HG03064 (cell line): ENCODE measurements around the gene SPACDR.

Source experiments
- ATAC-seq: cut with Tn5 transposase; IDR thresholded peaks from one replicate; pipeline ENCODE4 v1.9.1; 2021; ENCODE audit warnings: low read depth; ENCODE audit not compliant: unreplicated experiment

The SPACDR gene

DNA sequence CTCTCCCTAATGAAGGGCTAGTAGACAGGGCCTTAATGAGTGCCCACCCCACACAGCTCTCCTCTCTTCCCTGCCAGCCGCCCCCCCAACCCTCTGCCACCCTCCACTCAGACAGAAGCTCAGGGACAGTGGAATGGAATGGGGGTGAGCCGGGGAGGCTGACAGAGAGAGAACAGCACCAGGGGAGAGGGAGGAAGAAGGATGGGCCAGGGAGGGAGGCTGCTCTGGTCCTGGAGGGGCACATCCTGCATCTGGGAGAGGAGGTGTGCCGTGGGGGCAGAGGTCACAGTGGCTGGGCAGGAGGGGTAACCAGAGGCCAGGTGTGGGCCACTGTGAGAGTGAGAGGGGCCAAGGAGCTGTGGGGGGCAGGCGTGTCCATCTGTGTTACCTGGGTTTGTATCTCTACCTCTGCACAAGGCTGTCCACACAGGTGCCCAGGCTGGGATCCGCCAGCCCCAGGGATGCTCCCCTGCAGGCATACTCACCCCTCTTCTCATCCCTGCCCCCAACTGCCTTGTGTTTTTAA, 22.1 kb upstream of the SPACDR start:
- ATAC-seq, result no peak

DNA sequence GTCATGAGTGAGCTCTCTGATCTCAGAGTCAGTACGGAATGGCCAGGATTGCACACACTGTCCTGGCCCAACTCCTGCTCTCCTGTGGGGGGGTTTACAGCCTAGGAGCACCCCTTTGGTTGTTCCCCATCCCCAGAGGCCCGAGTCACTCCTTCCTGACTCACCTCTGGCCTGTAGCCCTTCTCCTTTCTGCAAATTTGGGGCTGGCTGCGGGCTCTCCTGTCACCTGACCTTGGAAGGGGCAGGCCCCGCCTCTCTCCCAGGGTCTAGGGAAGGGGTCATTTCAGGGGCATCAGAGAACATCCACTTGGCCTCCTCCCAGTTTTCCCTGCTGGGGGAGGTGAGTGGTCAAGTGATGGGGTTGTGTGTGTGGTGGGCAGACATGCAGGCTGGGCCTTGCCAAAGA, 21.4 kb upstream of the SPACDR start:
- ATAC-seq, result no peak

DNA sequence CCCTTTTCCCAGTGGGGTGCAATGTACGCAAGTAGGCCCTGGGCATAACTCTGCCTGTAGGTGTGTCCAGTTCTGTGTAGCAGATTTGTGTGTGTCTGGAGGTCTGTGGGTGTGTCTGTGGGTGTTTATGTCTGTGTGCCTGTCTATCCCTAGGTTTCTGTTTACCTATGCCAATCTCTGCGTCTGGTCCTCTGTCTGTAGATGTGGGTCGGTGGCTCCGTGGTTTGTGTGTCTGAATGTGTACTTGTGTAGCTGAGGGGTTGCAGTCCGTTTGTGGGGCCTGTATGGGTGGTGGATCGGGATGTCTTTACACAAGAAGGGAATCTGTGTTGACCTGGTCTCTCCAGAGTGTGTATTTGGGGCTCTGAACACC, 20.6 kb upstream of the SPACDR start:
- no peak for ATAC-seq

DNA sequence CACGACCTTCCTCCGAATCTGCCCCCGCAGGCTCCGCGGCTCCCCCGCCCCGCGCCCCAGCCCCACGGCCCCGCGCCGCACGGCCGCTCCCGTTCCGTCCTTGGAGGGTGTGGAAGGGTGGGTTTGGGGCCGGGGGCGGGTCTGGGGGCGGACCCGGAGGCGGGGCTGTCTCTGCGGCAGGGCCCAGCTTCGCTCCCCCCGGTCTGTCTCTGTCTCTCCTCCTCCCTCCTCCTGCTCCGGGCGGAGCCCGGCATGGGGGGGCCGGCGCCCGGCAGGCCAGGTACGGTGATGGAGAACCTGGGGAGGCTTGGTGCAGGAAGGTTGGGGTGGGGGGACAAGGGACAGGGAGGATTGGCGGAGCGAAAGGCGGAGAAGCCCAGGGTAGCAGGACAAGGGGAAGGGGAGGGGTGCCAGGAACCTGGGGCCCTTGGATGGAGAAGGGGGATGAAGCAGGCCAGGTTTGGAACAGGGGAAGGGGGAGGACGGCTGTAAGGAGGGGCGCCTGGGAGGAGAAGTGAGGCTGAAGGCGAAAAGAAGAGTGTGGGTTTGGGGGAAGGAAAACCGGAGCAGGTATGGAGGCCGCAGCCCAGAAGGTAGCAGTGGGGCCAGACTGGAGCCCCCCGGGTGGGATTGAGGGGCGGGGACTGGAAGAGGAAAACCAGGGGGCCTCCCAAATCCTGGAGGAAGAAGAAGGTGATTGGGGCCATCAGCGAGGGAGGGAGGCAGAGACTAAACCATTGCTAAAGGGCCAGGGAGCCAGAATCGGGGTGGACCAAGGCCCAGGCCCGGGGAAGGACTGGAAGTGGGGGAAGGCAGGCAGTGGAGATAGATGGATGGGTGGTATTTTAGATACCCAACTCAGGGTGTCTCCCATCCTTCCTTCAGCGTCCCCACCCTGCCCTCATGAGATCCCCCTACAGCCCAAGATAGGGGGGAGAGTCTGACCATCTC, 19.9 kb upstream of the SPACDR start, which contains the start of gene NYAP1:
NYAP1 (plus strand) TSS at position 206 of the 951 bp plus-strand sequence. CDS start 1,385 bp downstream, outside the sequence.
- ATAC-seq, result no peak

DNA sequence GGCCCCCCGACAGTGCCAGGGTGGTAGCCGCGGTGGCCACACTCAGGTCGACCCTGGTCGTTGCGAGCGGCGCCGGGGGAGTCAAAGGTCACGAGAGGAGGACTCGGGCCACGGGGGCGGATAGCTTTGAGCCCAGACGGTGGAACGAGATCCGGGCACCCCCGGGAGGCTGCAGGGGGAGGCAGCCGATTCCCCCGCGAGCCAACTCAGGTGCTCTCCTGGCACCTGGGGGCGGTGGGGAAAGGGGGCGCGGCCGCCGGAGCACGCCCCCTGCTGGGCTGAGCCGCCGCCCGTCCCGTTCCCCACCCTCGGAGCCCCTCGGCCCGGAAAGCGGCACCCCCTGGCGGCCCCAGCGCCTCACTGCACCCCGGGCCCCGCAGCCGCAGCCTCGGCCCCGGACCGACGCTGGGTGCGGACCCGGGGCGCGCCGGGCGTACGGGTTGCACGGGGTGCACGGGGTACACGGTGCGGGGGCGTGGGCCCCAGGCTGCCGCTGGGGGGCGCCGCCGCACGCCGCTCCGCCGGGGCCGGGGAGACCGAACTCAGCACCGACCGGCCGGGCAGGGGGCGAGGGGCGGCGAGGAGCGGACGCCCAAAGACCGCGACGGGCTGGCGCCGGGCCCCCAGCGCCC, 19.1 kb upstream of the SPACDR start:
- ATAC-seq, result no peak

DNA sequence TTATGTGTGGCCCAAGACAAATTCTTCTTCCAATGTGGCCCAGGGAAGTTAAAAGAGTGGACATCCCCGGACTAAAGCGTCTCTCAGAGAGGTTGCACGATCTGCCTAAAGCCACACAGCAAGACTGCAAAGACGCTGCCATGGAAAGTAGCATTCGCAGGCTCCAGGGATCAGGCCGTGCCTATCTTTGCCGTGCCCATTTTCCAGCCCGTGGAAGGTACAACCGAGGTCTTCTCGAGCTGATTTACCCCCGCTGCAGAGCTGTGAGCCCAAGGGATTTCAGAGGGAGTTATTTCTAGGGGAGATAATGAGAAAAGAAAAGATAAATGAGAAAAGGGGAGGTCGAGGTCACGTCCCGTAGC, 18.6 kb upstream of the SPACDR start:
- no peak for ATAC-seq

DNA sequence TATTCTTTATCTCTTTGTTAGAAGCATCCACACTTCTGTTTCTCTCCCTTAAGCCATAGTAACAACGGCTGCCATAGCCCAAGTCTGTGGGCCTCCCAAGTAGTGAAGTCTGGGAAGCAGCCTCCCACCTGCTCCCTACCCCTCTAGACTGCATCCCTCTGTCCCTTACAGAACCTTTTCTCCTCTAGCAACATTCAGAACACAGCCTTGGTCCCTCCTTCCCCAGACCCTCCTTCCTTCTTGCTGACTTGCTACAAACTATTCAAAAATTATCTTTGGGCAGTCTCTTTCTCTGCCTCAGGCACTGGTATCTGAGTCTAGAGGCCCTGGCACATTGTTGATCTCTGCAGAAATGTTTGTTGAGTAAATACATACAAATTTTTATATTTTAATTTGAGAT, 17.4 kb upstream of the SPACDR start:
- no peak for ATAC-seq

DNA sequence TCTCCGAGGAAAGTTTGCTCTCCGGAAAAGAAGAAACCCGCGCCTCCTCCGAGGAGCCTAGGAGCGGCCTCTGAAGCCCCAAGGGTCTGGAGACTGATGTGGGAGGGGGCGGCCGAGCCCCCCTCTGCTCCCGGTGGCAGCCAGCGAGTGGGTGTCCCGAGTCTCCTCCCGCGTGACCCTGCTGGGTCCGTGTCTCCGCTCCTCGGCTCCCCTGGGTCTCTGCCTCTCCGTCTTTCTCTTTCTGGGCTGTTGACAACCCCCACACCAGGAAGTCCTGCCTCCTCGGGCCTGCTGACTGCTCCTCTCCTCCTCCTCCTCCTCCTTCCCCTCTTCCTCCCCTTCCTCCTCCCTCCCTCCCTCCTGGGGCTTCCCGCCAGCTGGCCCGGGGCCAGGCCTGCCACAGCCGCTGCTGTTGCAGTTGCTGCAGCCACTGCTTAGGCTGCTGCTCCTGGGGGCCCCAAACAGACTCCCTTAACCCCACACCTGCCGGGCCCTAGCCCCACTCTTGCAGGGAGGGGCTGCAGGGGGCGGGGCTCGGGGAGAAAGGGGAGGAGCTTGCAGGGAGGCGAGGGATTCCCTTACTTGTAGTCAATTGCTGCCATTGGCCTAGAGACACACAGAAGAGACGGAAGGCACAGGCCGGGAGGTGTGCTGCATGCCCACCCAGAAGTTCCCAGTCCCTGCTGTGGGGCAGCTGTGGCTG, 15.0 kb upstream of the SPACDR start, which contains the start of gene TSC22D4:
TSC22D4 (minus strand) TSS at position 257 of the 703 bp plus-strand sequence. CDS start 1,176 bp downstream, outside the sequence.
- peak; percentile 51 for ATAC-seq

DNA sequence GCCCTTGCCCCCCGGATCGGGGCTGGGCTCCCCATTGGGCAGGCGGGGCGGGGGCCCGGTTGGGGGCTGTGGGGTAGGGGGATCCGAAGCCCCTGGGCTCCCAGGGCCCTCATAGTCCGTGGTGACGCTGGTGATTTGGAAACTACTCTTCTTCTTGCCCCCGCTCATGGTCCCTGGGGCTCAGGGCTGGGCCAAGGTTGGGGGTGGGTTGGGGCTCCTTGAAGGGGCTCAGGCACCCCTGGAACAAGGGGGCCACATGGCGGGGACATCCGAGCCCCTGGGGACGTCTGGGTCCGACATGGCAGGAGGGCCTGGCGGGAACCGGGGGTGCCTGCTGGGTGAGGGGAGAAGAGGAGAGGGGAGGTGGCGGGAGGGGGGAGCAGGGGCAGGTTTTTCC, 13.8 kb upstream of the SPACDR start:
- ATAC-seq, result no peak

DNA sequence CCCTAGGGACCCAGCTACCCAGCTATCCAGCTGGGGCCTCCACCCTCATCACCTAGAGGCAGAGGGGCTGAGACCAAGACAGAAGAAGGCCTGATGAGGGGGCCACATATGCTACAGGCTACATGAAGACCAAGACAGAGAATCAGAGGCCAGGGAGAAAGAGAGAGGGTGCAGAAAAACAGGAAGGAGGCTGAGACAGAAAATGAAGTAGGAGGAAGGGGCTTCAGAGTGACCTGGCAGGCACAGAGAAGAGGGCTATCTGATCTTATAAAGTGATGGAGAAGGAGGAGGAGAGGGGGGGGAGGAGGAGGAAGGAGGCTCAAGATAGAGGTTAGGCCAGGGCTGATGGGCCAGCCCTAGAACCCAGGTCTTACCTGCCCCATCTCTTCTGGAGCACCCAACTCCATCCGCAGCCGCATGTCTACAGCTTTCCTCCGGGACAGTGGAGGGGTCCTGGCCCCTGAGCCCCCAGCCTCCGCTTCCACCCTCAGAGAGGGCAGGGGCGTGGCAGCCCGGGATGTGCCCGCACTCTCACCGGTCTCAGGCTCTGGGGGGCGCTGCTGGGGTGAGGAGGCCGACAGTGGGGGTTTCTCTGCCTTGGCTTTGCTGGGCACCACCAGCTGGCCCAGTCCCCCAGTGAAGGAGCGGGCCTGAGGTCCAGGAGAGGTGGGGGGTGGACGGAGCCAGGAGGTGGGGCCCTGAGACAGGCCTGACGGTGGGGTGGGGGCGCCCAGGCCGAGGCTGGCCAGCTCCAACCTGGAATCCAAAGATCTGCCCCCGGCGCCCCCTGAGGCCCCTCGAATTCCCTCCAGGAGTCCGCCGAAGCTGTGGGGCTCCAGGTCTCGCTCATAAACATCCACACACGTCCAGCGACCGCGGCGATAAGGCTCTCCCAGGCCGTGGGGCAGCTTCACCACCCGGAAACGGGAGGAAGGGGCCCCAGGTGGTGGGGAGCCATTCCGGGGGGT, 13.1 kb upstream of the SPACDR start:
- no peak for ATAC-seq

DNA sequence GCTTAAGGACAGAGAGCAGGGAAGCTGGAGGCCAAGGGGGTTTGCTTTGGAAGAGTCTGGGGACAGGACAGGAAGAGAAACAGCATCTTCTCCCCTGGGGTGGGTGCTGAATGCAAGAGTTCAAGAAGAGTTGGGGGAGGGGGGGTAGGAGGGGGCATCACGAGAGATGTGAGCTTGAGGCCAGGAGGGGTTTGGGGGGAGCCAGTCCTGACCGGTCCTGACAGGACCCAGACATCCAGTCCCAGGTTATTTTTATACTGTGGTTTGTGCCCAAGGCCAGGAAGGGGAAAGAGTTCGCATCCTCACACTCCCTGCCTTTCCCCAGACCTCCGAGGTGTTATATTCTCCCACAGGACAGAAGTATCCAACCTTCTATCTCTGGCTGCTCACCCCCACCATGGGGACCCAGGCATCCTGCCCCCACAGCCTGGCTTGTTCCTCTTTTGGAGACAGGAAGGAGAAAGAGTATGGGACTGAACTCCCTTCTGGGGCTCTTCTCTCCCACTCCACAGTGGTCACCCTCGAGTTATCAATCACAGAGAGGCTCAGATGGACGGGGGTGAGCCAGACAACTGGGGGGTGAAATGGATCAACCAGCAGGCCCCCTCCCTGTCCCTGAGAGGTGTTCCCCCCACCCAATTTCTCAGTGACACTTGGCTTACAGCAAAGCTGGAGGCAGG, 12.2 kb upstream of the SPACDR start:
- ATAC-seq, result no peak

DNA sequence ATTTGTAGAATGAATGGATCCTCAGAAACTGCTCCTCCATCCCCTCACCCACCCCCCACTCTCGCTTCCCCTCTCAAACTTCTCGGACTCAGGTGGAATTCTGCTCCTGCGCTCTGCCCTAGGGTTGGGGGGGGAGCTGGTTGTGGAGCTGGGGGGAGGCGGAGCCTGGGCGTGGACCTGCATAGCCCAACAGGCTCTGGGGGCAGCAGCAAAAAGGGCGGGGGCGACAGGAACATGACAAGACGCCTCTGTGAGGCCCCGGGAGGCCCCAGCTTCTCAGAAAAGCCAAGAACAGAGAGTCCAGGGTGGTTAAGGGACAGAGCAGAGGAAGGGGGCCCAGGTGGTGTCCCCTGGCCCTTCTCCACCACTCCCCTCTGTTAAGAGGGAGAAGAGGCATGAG, 11.5 kb upstream of the SPACDR start:
- no peak for ATAC-seq

DNA sequence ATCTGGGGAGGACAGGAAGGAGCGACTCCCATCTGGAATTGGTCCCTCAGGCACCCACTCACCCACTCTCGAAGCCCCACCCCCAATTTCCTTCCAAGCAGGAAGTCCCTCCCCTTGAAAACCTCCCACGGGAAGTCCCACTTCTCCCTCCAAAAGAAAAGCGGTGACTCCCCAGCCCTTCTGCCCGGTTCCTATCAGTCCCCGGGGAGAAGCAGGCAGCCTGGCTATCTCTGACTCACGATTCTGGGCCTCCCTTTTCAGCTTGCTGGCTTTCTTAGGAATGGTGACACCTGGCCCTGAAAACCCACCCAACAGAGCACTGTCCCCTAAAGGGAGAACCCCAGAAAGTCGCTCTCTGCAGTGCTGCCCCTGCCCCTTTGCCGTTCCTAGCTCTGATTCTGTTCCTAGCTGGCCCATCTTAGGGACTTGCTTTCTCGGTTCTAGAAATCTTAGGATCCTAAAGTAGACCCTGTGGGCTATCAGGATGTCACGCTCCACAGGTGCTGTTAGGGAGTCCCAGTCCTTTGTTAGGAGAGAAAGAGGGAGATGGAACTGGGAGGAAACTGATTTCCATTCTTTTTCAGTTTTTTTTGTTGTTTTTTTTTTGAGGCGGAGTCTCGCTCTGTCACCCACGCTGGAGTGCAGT, 8.9 kb upstream of the SPACDR start:
- ATAC-seq, result no peak

DNA sequence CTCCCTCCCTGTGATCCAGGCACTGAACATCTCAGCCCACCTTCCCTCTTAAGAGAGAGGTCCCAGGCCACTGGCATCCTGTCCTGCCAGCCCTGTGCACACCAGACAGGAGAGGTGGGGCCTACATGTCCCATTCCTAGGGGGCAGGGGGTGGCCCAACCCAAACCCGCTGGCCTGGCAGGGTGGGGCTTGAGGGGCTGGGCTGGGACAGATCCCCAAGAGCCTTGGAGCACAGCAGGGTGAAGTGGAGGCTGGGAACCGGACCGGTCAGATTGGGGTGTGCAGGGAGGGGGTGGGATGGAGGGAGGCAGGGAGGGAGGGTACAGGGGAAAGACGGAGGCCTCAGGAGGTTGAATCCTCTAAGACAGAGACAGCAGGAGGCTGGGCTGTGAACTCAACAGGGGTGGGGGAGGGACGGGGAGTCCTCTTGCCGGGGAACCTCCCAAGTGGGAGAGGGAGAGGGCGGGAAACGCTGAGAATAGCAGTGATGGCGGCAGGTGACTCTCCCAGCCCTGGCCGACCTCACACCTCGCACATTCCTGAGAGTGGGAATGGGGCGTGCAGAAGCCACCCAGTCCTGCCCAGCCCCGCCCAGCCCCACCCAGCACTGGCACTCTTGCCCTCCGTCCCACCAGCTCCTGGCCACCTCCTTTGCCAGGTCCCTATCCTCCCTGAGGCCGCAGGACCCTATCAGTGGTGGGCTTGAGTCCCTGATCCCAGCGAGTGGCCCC, 8.2 kb upstream of the SPACDR start:
- no peak for ATAC-seq

DNA sequence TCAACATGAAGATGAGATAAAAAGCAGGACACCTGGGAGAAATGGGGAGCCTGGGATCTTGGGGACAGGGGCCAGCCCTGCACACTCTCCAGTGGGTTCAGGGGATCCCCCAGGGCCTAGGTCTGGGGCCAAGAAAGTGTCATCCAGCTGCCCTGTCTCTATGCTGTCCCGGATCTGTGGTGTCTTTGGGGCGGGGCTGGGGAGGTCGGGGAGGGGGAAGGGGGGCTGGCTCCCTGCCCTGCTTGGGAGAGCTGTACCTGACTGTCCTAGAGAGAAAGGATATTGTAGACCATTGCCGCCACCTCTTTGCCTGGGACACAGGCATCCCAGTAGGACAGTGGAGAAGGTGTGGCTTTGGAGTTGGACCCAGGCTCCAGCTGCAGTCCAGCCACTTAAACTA, 7.0 kb upstream of the SPACDR start:
- no peak for ATAC-seq

DNA sequence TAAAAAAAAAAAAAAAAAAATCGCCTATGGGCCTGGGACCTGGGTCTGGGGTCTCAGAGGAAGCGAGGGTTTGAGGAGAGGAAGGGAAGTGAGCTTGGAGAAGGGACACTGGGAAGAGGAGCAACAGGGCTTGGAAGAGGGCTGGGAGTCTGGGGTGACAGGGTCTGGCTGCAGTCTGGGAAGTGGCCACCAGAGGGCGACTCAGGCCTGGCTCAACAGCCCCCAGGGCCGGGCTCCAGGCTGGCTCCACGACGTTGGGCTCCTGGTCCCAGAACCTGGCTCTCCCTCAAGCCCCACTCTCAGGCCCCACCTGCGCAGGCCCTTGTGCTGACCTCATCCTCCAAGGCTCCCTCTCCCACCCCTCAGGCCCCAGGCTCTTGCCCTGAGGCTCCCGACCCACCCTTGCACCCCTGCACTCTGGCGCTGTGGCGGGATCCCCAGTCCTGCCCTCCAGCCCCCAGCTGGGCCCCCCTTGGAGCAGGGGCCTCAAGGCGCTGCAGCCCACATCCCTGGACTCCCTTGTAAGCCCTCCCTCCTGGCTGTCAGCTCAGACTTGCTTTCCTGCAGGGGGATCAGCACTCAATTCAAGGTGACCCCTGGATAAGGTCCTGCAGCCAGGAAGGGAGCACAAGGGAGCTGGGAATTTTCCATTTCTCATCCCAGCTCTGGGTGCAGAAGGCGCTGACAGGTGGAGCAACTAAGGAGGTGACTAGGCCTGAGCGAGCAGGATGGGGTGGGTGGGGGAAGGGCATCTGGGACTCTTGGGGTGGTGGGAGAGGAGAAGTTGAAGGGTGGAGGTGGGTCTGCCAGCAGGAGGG, 5.4 kb upstream of the SPACDR start:
- no peak for ATAC-seq

DNA sequence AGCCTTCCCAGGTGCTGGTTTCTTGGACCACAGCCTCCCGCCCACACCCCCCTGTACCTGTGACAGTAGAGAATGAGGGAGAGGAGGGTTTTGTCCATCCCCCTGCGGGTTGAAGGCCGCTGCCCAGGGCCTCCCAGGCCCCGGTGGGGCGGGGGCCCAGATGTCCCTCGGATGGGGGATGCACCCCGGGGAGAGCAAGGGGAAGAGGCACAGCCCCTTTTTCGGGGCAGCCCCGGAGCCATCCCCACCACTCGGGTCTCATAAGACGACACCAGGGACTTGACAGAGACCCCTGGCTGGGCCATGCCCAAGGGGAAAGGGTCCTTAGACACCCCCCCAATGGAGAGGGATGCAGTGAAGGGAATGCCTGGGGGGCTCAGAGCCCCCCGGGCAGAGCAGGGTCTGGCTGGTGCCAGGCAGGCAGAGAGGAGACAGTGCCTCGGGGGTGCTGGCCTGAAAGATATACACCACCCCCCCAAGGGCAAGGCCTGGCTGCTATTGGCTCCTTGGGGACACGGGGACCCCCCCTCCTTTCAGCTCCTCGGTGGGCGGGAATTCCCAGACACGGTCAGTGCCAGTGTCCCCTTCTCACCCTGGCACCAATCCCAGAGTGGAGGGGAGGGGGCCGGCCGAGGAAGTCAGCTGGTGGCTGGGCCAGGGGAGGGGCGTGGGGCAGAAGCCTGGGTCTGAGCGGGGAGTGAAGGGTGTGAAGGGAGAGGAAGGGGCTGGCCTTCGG, 3.7 kb upstream of the SPACDR start:
- ATAC-seq, result no peak
